ENCODE results near the gene TIMM50.
"Not testable (repeated sequence)": the region's sequence is repeated elsewhere in the genome, so short reads cannot be mapped to it uniquely, and the experiment has no call there.

Gene TIMM50

DNA sequence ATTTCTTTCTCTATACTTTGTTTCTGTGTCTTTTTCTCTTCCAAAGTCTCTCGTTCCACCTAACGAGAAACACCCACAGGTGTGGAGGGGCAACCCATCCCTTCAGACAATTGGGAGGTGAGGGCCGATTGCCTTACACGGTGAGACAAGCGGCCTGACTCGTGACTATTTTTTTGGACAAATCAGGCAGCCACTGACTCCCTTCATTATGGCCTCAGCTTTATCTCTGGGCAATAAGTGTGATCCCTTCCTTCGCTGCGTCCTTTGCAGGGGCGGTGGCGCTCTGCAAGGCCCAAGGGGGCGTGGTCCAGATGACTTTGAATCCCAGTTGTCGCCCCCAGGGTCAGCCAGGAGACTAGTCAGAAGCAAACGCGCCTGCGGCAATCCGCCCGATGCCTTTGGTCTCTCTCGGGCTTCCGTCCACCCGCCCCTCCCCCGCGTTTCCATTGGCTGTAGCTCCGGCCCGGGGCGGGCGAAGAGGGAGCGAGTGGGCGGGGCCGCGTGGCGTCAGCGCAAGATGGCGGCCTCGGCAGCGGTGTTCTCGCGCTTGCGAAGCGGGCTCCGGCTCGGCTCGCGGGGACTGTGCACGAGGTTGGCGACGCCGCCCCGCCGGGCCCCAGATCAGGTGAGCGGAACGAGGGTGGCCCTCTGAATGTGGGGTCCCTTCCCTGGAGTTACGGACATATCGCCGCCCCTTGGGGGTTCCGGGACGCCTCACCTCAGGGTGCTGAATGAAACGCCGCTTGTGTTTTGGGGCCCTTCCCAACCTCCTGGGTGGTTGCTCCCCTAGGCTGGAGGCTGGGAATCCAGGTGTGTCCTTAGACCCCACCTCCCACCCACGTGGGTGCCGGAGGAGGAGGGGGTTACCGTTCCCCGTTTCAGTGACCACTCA is at the start of gene TIMM50:
Gene TIMM50 (plus strand): TSS at position 502 of the 892 bp plus-strand sequence. CDS start 16 bp downstream, at position 518.
- peak in 1 of 2 experiments; percentile 76 for DNase-seq

DNA sequence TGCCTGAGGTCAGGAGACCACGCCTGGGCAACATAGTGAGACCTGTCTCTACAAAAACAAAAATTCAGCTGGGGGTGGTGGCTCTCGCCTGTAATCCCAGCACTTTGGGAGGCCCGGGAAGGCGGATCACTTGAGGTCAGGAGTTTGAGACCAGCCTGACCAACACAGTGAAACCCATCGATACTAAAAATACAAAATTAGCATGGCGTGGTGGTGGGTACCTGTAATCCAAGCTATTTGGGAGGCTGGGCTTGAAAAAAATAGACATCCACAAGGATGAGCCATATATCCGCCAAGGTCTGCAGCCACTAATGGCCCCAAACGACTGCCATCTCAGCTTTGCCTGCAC is 48.0 kb upstream of the TIMM50 start:
- no peak for DNase-seq

DNA sequence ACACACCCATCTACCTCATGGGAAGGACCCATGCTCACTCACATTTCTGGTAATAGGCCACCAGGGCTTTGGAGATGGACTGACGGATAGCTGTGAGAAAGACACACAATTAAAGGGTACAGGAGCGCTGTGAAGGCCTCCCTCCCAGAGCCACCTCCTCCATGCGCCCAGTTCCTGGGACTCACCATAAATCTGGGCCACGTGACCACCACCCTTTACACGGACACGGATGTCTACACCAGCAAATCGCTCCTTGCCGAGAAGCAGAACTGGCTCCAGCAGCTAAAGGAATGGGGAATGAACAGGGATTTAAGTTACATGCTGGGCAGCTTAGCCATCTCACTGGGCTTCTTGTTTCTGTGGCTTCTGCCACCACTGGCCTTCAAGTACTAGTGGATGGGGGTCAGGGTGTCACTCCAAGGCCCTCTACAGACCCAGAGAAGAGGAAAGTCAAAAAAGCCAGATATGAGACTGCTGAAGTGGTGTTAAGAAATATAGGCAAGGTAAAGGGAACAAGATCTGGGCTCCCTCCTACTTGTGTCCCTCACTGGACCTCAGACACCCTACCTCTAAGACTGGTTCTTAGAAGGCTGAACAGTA is 47.1 kb upstream of the TIMM50 start:
- no peak for DNase-seq

DNA sequence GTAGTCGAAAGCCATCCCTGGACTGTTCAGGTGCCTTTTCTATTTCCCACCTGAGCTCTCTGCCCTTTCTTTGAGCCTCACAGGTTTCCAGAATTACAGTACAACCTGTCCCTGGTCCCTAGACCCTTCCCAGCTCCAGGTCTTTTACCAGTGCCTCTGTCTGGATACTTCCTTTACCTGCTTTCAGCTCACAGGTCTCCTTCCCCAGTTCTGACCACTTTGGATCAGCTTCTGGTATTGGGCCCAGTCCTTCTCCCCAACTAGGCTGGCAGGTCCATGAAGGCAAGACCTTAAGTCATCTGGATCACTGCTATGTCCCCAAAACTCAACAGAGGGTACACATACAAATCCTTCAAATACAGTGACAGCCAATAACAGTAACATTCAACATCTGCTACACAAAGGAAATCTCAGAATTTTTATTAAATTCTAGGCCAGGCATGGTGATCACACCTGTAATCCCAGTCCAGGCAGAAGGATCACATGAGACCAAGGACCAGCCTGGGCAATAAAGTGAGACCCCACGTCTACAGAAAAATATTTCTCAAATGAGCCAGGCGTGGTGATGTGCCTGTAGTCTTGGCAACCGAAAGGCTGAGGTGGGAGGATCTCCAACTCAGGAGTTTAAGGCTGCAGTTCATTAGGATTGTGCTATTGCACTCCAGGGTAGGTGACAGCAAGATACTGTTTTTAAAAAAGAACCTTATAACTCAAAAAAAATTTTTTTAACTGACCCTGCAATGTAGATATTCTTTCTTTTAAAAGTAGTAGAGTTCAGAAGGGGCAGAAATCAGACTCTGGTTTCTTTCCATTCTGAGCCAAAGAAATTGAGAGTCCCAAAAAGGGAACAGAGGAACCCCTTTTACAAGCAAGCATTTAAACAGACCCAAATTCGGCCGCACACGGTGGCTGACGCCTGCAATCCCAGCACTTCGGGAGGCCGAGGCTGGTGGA is 46.2 kb upstream of the TIMM50 start:
- no peak for DNase-seq

DNA sequence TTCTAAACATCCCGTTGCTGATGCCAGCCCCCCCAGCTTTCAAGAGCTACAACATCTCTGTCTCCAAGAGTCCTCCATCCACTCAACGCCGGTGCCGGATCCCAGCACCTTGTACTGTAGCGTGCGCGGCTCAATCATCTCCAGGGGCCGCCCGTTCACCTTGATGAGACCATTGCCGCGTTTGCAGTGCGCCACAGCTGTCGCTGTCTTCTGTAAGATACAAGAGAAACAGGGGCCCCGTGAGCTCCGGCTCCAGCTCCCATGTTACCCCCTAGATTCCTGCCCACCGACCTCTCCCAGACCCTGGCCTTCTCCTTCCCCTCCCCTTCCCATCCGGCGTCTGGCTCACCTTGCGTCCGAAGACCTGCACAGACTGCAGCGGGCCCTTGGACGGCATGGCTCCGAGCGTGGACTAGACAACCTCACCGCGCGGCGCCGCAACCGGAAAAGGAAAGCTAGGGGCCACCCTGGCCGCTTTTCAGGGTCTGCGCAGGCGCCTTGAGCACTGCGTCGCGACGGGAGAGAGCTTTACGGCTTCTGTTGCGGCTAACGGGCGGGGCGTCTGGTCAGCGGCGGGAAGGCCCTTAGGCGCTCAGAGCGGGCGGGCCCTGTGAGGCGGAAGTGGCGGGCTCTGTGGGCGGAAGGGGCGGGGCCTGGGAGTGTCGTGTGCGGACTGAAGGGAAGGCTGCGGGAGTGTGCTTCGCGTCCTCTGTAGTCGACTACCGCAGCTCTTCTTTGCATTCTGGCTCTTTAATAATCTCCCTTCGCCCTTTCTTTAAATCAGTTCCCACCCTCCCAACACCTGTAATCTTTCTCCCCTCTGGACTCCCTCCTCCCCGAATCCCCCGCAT is 44.9 kb upstream of the TIMM50 start, which contains the start of gene RPS16:
Gene RPS16 (minus strand): TSS at position 451 of the 851 bp plus-strand sequence. CDS start 54 bp downstream, at position 397.
- DNase-seq = peak; percentile 76 to 93

DNA sequence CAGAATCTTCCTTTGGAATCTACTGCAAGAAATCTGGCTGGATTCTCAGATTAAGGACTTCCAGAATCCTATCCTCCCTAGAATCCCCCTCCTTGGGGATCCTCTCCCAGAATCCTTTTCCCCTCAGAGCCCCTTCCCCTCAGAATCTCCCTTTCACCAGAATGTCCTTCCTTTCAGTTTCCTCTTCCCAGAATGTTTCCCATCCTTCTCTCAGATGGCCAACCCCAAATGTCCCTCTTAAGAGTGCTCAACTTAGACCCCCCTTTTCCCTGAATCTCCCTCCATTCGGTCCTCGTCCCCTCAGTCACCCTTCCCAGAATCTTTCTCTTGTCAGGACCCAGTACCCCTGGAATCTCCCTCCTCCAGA is 44.3 kb upstream of the TIMM50 start:
- DNase-seq = no peak

DNA sequence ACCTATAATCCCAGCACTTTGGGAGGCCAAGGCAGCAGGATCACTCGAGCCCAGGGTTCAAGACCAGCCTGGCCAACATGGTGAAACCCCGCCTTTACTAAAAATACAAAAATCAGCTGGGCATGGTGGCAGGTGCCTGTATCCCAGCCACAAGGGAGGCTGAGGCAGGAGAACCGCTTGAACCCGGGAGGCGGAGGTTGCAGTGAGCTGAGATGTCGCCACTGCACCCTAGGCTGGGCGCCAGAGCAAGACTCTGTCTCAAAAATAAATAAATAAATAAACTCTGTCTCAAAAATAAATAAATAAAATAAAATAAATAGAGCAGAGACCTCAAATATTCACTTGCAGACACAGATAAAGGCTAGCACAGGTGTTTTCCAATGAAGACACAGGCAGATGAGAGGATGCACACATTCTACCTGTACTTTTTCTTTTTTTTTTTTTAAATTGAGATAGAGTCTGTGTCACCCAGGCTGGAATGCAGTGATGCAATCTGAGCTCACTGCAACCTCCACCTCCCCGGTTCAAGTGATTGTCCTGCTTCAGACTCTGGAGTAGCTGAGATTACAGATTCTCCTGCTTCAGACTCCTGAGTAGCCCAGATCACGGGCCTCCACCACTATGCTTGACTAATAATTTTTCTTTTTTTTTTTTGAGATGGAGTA is 42.2 kb upstream of the TIMM50 start:
- no peak for DNase-seq

DNA sequence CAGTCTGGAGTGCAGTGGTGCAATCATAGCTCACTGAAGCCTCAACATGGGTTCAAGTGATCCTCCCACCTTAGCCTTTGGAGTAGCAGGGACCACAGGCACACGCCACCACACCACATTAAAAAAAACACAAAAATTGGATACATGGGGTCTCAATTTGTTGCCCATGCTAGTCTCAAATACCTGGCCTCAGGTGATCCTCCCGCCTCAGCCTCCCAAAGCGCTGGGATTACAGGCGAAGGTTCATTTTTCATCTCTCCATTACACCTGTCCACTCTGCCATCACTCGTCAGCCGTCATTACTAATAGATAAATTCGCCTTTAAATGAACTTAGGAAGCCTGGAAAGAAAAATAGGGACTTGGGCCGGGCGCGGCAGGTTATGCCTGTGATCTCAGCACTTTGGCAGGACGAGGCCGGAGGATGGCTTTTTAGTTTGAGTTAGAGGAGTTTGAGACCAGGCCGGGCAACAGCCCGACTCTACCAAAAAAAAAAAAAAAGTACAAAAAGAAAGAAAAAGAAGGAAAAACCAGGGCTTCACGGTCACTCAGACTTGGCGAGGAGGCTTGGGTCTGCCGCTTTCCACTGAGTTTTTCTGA is 35.9 kb upstream of the TIMM50 start:
- DNase-seq = no peak

DNA sequence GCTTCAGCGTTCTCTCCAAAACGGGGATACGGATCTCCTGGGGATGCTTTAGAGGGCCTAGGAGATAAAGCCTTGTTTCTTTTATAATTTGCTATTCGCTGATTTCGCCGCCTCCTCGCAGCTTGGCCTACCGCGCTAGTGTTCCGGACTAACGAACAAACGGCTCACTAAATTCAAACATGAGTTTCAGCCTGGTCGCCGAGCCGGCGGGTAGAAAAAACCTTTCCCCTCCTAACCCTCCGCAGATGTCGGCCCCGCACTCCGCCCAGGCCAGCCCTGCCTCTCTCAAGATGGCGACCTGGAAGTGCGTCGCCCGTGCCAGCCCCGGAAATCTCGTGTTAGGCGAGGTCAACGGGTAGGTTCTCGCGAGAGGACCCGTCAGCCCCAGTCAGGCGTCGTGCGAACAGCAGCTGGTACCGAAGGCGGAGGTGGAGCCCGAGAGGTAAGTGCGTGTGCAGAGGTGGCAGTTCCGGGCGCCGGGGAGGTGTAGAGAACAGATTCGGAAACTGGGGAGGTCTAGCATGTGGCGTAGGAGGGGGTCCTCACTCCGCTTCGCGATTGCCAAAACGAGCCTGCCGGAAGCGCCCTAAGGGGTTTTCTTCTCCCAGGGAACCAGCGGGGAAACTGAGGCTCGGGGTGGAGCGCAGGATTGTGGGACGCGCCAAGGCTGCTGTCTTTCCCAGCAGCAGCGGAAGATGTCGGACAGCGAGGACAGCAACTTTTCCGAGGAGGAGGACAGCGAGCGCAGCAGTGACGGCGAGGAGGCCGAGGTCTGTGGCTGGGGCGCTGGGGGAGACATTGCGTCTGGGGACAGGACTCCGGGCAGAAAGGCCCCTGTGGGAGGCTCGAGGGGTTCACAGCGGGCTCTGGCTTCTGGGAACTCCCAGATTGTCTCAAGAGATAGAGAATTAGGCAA is 35.2 kb upstream of the TIMM50 start, which contains the start of gene SUPT5H:
Gene SUPT5H (plus strand): TSS at position 387 of the 916 bp plus-strand sequence. CDS start 309 bp downstream, at position 696.
- DNase-seq = peak; percentile 39 to 74

DNA sequence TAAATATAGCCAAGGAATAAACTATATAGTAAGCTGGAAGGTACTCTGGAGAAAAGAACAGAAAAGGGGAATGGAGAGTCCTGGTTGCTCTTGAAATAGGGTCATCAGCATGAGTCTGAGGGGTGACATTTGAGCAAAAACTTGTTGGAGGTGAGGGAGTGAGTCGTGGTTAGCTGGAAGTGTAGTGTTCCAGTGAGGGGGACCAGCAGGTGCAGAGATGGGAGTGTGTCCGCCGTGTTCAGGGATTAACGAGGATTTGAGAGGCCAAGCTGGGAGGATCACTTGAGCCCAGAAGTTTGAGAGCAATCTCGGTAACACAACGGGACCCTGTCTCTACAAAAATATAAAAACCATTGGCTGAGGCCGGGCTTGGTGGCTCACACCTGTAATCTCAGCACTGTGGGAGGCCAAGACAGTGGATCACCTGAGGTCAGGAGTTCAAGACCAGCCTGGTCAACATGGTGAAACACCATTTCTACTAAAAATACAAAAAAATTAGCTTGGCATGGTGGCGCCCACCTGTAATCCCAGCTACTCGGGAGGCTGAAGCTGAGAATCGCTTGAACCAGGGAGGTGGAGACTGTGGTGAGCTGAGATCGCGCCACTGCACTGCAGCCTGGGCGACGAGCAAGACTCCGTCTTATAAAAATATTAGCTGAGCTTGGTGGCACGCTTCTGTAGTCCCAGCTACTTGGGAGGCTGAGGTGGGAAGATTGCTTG is 34.1 kb upstream of the TIMM50 start:
- DNase-seq = no peak

DNA sequence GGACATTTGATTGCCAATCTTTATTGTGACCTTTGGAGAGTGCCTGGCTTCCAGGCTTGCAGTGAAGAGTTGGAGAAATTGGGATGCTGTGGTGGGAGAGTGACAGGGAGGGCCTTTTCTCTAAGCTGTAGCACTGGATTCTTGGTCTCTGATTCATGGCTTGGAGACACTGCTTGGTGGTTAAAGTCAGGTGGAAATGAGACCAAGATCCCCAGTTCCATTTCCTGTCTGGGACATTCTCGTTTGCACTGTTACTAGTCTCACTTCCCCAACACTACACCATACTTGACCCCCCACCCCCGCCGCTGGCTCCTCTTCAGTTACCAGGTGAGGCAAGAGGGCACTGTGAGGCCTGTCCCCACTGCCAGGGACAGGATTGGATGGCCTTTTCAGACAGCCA is 32.4 kb upstream of the TIMM50 start:
- no peak for DNase-seq

DNA sequence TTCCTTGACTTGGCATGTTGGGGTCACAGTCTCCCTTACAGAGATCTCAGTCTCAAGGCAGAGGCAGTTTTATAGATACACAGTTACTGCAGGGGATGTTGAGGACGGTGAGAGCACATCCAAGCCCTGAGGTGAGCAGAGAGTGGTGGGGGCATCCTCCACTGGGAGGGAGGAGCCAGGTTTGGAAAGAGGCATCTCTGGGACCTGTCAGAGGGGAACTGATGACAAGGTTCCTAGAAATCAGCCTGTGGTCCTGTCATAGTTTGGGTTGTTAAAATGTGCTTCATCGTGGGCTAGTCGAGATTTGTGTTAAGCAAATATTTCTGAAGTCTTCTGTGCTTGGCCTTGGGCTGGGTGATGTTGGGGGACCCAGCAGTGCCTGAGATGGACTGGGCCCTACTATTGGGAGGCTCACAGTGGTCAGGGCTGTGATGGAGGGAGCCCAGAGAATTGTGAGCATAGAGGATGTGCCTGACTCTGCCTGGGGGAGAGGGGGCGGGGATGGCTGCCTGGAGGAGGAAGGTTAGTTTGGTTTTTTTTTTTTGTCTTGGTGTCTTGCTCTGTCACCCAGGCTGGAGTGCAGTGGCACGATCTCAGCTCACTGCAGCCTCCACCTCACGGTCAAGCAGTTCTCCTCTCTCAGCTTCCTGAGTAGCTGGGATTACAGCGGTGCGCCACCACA is 31.4 kb upstream of the TIMM50 start:
- DNase-seq = no peak

DNA sequence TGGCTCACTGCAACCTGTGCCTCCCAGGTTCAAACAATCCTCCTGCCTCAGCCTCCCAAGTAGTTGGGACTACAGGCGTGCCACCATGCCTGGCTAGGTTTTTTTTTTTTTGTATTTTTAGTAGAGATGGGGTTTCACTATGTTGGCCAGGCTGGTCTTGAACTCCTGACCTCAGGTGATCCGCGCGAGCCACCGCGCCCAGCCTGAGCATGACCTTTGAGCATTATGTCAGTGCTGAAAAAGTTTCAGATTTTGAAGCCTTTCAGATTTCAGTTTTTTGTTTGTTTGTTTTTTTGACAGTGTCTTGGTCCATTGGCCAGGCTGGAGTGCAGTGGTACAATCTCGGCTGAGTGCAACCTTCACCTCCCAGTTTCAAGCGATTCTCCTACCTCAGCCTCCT is 29.4 kb upstream of the TIMM50 start:
- not testable (repeated sequence) for DNase-seq

DNA sequence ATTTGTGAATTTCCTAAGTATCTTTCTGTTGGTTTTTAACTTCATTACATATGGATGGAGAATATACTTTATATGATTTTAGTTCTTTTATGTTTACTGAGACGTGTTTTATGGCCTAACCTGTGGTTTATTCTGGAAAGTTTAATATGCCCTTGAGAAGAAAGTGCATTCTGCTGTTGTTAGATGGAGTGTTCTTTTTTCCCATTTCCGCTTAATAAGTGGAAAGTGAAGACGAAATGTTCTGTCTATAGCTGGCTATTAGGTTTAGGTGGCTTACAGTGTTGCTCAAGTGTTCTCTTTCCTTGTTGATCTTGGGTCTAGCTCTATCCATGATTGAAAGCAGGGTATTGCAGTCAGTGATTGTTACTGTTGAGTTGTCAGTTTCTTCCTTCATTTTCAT is 17.2 kb upstream of the TIMM50 start:
- DNase-seq = no peak

DNA sequence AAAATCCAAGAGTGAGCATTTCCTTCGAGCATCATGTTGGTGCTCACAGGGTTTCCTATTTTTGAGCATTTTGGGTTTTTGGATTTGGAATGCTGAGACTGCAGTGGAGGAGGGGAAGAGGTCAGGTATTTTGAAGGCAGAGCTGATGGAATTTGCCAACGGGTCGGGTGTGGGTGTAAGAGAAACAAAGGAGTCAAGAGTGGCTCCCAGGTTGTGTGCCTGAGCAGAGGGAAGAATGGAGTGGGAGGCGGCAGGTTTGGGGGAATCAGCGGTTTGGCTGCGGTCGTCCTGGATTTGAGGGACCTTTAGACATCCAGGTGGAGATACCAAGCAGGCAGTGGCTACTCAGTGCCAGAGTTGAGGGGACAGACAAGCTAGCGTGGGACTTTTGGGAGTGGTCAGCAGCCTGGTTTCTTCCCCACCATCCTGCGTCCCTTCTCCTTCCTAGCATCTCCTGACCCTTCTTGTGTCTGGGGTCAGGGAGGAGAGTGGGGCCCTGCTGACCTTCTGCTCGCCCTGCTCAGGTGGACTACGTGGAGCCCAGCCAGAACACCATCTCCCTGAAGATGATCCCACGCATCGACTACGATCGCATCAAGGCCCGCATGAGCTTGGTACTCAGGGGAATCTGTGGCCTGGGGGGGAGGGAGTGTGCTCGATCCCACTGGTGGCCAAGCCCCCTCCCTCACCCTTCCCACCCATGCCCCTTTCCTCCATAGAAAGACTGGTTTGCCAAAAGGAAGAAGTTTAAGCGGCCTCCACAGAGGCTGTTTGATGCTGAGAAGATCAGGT is 14.5 kb upstream of the TIMM50 start:
- no peak for DNase-seq

DNA sequence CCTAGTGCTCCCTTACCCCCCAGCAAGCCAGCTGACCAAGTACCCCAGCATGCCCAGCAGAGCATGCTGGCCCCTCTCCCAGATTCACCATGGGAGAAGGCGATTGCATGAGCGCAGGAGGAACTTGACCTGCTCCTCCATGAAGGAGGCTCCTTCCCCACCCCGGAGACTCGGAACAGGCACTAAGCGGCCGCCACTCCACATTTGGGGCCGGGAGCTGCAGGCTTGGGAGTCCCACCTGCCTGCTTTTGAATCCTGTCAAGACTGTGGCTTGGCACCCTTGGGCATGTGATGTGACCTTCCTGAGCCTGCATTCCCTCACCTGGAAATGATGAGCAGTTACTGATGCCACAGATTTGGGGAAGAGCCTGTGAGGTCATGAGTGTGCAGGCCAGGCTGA is 12.7 kb upstream of the TIMM50 start:
- no peak for DNase-seq

DNA sequence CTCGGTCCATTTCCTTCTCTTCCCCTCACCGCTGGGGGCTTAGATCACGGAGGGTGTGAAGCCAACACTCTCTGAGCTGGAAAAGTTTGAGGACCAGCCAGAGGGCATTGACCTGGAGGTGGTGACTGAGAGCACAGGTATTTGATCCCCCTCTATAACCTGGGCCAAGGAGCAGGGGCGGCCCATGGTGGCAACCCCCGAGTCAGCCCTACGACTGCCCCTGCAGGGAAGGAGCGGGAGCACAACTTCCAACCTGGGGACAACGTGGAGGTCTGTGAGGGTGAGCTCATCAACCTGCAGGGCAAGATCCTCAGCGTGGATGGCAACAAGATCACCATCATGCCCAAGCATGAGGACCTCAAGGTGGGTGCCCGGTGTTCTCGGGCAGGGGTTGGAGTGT is 11.6 kb upstream of the TIMM50 start:
- no peak for DNase-seq

DNA sequence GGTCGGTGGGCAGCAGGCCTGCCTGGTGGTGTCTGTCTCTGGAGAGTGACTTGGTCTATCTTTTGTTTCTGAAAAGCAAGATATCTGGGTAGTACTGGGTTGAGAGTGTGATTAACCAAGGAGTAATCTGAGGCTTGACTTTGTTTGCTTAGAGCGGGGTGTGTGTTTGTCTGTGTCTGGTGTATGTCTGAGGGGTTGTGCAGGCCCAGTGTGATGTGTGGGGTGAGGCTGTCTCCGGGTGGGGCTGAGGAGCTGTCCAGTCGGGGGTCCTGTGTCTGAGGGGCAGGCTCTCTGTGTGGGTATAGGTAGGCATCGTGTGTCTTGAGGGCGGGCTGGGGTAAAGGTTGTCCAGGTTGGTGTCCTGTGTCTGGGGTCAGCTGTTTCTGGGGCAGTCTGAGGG is 11.1 kb upstream of the TIMM50 start:
- no peak for DNase-seq

Data from cerebellar nuclear complex (tissue), 1 donor.